ENCODE data around the gene KRT4. TPM values are rescaled to one million over a fixed set of nuclear protein-coding genes. Genes with fewer than 3 reads are reported as not detected.

Gene KRT4
- total and polyA plus RNA-seq, 7 donors, result 0.12 to 1.7 (median 0.43) TPM; not detected in 3

GRCh38 chr12:52832451-52832850 is 18.5 kb upstream of the KRT4 start:
- DNase-seq, result no peak
- Histone ChIP-seq H3K4me3 (no peak overlapping the region), H3K27me3 (ENCODE audit: insufficient read depth in 3 of 3, low read length in 2 of 3) (peaks cover 0 to 28% (median 3%) of the 10 kb centered on the region in 3 donors), H3K9me3 (no peaks in the 10 kb centered on the region), H3K4me1 (no peaks in the 10 kb centered on the region), H3K36me3 (ENCODE audit: insufficient read depth in 1 of 2, low read depth in 1 of 2) (no peaks in the 10 kb centered on the region), H3K27ac (no peak overlapping the region)
- no peak for TF ChIP-seq CTCF (IDR thresholded peaks at IDR 0.05)
- intact Hi-C loops (cut with DNase I), result no loop called here
- 66 to 70% (median 67%) methylated on average over 3 of the region's 3 CpGs for WGBS, 3 donors
- ATAC-seq, result no peak

- WGBS, 3 donors, result 74 to 88% (median 81%) methylated on average over 7 of the region's 7 CpGs
Measured at GRCh38 chr12:52831251-52831650, 17.3 kb upstream of the KRT4 start.

GRCh38 chr12:52829986-52830770 is 16.3 kb upstream of the KRT4 start:
- Histone ChIP-seq H3K27me3 (ENCODE audit: insufficient read depth in 3 of 3, low read length in 2 of 3) (peaks cover 0 to 14% (median 3%) of the 10 kb centered on the region in 3 donors), H3K36me3 (ENCODE audit: insufficient read depth in 1 of 2, low read depth in 1 of 2) (no peaks in the 10 kb centered on the region), H3K4me1 (no peaks in the 10 kb centered on the region), H3K27ac (no peak overlapping the region), H3K9me3 (no peaks in the 10 kb centered on the region), H3K4me3 (no peak overlapping the region)
- TF ChIP-seq CTCF (IDR thresholded peaks at IDR 0.05), result no peak
- ATAC-seq, result no peak
- intact Hi-C loops (cut with DNase I), result no loop called here
- 74 to 79% (median 75%) methylated on average over 8 of the region's 8 CpGs for WGBS, 3 donors
- DNase-seq, result no peak

More at GRCh38 chr12:52831251-52831650, 17.3 kb upstream of the KRT4 start:
- Histone ChIP-seq H3K27ac (no peak overlapping the region), H3K4me1 (no peaks in the 10 kb centered on the region), H3K4me3 (no peak overlapping the region), H3K27me3 (ENCODE audit: insufficient read depth in 3 of 3, low read length in 2 of 3) (peaks cover 0 to 19% (median 3%) of the 10 kb centered on the region in 3 donors), H3K36me3 (ENCODE audit: insufficient read depth in 1 of 2, low read depth in 1 of 2) (no peaks in the 10 kb centered on the region), H3K9me3 (no peaks in the 10 kb centered on the region)
- no peak for ATAC-seq
- intact Hi-C loops (cut with DNase I), result no loop called here
- no peak for DNase-seq
- no peak for TF ChIP-seq CTCF (IDR thresholded peaks at IDR 0.05)

- DNase-seq (no peak), ATAC-seq (no peak)
- H3K27ac ChIP-seq, result no peak overlapping the region
- intact Hi-C loops (cut with DNase I), result no loop called here
- no peaks in the 10 kb centered on the region for H3K36me3 ChIP-seq (ENCODE audit: insufficient read depth in 1 of 2, low read depth in 1 of 2)
- H3K9me3 ChIP-seq, result no peaks in the 10 kb centered on the region
- WGBS, 3 donors, result 19 to 39% (median 31%) methylated on average over 2 of the region's 2 CpGs
- no peak for TF ChIP-seq CTCF (IDR thresholded peaks at IDR 0.05)
- no peaks in the 10 kb centered on the region for H3K4me1 ChIP-seq
- H3K27me3 ChIP-seq (ENCODE audit: insufficient read depth in 3 of 3, low read length in 2 of 3), result peaks cover 0 to 12% (median 3%) of the 10 kb centered on the region in 3 donors
- no peak overlapping the region for H3K4me3 ChIP-seq
Measured at GRCh38 chr12:52828591-52829021, 14.7 kb upstream of the KRT4 start.

Data from psoas muscle (tissue), 8 donors.